Endothelial cell of umbilical vein (primary cell): ENCODE measurements around the gene C1QTNF4. TPM values are rescaled to one million over a fixed set of nuclear protein-coding genes. Genes with fewer than 3 reads are reported as not detected.

Experiments used
- BruUV-seq: library from RNA; stranded (reverse); fragments of 400-500 nt; replicated peaks from 2 replicates; lab custom pipeline; 2021; lab: Mats Ljungman, UMichigan
- CTCF ChIA-PET: fragments of 300-600, 350-600 bp; sonication (Branson Sonifier 250); formaldehyde crosslinking; loops from one replicate; lab custom pipeline; 2021; ENCODE audit warnings: antibody characterized with exemption, inconsistent platforms; lab: Charles Lee
- POLR2A ChIA-PET: fragments of 300-600, 350-600 bp; sonication (Branson Sonifier 250); formaldehyde crosslinking; loops from one replicate; lab custom pipeline; 2021; ENCODE audit warnings: antibody characterized with exemption, inconsistent platforms; lab: Charles Lee
- DNase-seq: peaks from one replicate; pipeline ENCODE4 v3.0.0-alpha.2; 2011; ENCODE audit warnings: low read depth, low spot score
- FAIRE-seq: peaks from 2 replicates; lab custom pipeline; 2011; peaks lifted over from hg19 to GRCh38; lab: Jason Lieb, UNC
- H2AFZ ChIP-seq: 2 replicates; pipeline ENCODE4 v1.6.0; 2012; ENCODE audit warnings: low read depth, low read length, control low read depth, inconsistent platforms
- H3K27ac ChIP-seq: 2 replicates; pipeline ENCODE4 v1.5.1; 2011; ENCODE audit warnings: low read depth, mild to moderate bottlenecking, control low read depth, low read length, moderate library complexity; ENCODE audit not compliant: insufficient read depth
- H3K27me3 ChIP-seq, 2 experiments: 2 replicates each; pipeline versions ENCODE4 v1.6.0 to v1.6.1; 2011; ENCODE audit warnings: low read length in 2 of 2, mixed read lengths in 1 of 2; ENCODE audit not compliant: control insufficient read depth in 2 of 2, insufficient read depth in 2 of 2
- H3K36me3 ChIP-seq, 2 experiments: 2 replicates in 1 of 2; 3 replicates in 1 of 2; pipeline ENCODE4 v1.5.1; 2011; ENCODE audit warnings: low read length in 2 of 2, mild to moderate bottlenecking in 1 of 2, moderate library complexity in 1 of 2; ENCODE audit not compliant: control insufficient read depth in 2 of 2, insufficient read depth in 2 of 2; ENCODE audit errors: extremely low read depth in 1 of 2
- H3K4me1 ChIP-seq: 3 replicates; pipeline ENCODE4 v1.5.1; 2011; ENCODE audit warnings: mild to moderate bottlenecking, low read length; ENCODE audit not compliant: control insufficient read depth, insufficient read depth; ENCODE audit errors: extremely low read depth
- H3K4me2 ChIP-seq: 2 replicates; pipeline ENCODE4 v1.6.1; 2011; ENCODE audit warnings: low read length, control low read depth, mixed read lengths; ENCODE audit not compliant: insufficient read depth
- H3K4me3 ChIP-seq, 3 experiments: fragments of 200-600 bp in 1 of 3; sonication (generic), shearing (Covaris generic) in 1 of 3; replicated peaks in 1 of 3; 2 replicates each; pipeline ENCODE4 v1.5.1; 2011 to 2016; ENCODE audit warnings: control low read depth in 3 of 3, low read length in 3 of 3, mild to moderate bottlenecking in 2 of 3, inconsistent platforms in 1 of 3, low read depth in 1 of 3, moderate library complexity in 1 of 3; ENCODE audit not compliant: insufficient read depth in 1 of 3
- H3K79me2 ChIP-seq: 2 replicates; pipeline ENCODE4 v1.6.0; 2012; ENCODE audit warnings: low read length, inconsistent platforms; ENCODE audit not compliant: control insufficient read depth, insufficient read depth
- H3K9ac ChIP-seq: replicated peaks from 2 replicates; pipeline ENCODE3; 2011; ENCODE audit warnings: low read length, control low read depth; ENCODE audit not compliant: insufficient read depth; ENCODE audit errors: extremely low read depth
- H3K9me1 ChIP-seq: replicated peaks from 3 replicates; pipeline ENCODE4 v1.6.0; 2011; ENCODE audit warnings: mild to moderate bottlenecking, low read length; ENCODE audit not compliant: control insufficient read depth, insufficient read depth; ENCODE audit errors: extremely low read depth
- H3K9me3 ChIP-seq: replicated peaks from 2 replicates; pipeline ENCODE4 v1.5.1; 2012; ENCODE audit warnings: low read length, inconsistent platforms; ENCODE audit not compliant: control insufficient read depth, insufficient read depth
- H4K20me1 ChIP-seq: replicated peaks from 2 replicates; pipeline ENCODE3; 2011; ENCODE audit warnings: mild to moderate bottlenecking, low read length; ENCODE audit not compliant: control insufficient read depth, insufficient read depth; ENCODE audit errors: extremely low read depth
- CTCF ChIP-seq, 2 donors: IDR thresholded peaks; 1 replicate in 1 of 2; 2 replicates in 1 of 2; pipeline ENCODE4 v1.5.1; 2011; ENCODE audit warnings: low read length in 2 of 2, mild to moderate bottlenecking in 2 of 2, moderate library complexity in 2 of 2, control low read depth in 1 of 2, inconsistent platforms in 1 of 2, low read depth in 1 of 2; ENCODE audit not compliant: insufficient read depth in 1 of 2; ENCODE audit errors: extremely low read depth in 1 of 2
- EZH2 ChIP-seq: IDR thresholded peaks from 2 replicates; pipeline ENCODE4 v1.6.1; 2012; ENCODE audit warnings: borderline replicate concordance, low read depth, mild to moderate bottlenecking, moderate library complexity, low read length, inconsistent platforms; ENCODE audit not compliant: severe bottlenecking
- FOS ChIP-seq: IDR thresholded peaks from 2 replicates; pipeline ENCODE4 v1.6.1; 2011; ENCODE audit warnings: mild to moderate bottlenecking, low read length, moderate library complexity, borderline replicate concordance; ENCODE audit not compliant: insufficient read depth
- GATA2 ChIP-seq: IDR thresholded peaks from 2 replicates; pipeline ENCODE4 v1.7.0; 2011; ENCODE audit warnings: low read depth, mild to moderate bottlenecking, moderate library complexity, mixed read lengths, low read length; ENCODE audit not compliant: insufficient read length, insufficient read depth
- JUN ChIP-seq: IDR thresholded peaks from 2 replicates; pipeline ENCODE4 v1.6.1; 2011; ENCODE audit warnings: borderline replicate concordance, low read depth; ENCODE audit not compliant: insufficient read length, insufficient read depth
- MAX ChIP-seq: IDR thresholded peaks from 2 replicates; pipeline ENCODE4 v1.6.1; 2011; ENCODE audit not compliant: insufficient read depth, insufficient read length
- MYC ChIP-seq: IDR thresholded peaks from one replicate; pipeline ENCODE4 v1.6.1; 2011; ENCODE audit warnings: mild to moderate bottlenecking, low read depth, low read length
- POLR2A ChIP-seq: IDR thresholded peaks from 2 replicates; pipeline ENCODE4 v1.6.1; 2012; ENCODE audit warnings: low read depth, mild to moderate bottlenecking, control low read depth, low read length
- POLR2AphosphoS5 ChIP-seq: IDR thresholded peaks from 2 replicates; pipeline ENCODE4 v1.6.1; 2012; ENCODE audit warnings: low read depth, mild to moderate bottlenecking, control low read depth, low read length, moderate library complexity; ENCODE audit not compliant: insufficient read depth
- dilution Hi-C: fragments of 300-500 bp; cut with MboI; formaldehyde crosslinking; loops from one replicate; pipeline ENCODE4 v1.15.0; 2019; ENCODE audit warnings: low sequenced_read_pairs; ENCODE audit not compliant: extremely low pct_ligation_motif_present
- intact Hi-C: fragments of 100-400 bp; cut with micrococcal nuclease; formaldehyde crosslinking; loops from one replicate; pipeline ENCODE4 v1.10.0; 2022
- polyA plus RNA-seq, 4 experiments: library from polyadenylated mRNA; depleted of rRNA in 3 of 4; stranded (reverse) in 3 of 4; unstranded in 1 of 4; fragments of >200 nt; gene quantifications; 2 replicates each; pipeline versions ENCODE4 v1.2.1 to v1.2.3, GENCODE V29; 2011 to 2012; ENCODE audit warnings: missing spikeins in 1 of 4
- total RNA-seq: library from RNA; stranded (reverse); gene quantifications from 2 replicates; pipeline ENCODE4 v1.2.3, GENCODE V29; 2021

C1QTNF4 gene
- total and polyA plus RNA-seq, 2 donors (not counting 3 experiments of a cell fraction or from before 2014, with no cell fraction given), result 1.7 to 5.4 TPM

- intact Hi-C loops, result no loop called here
- no peak overlapping the region for H2AFZ ChIP-seq
- no peaks in the 10 kb centered on the region for H3K27me3 ChIP-seq
- H3K79me2 ChIP-seq, result no peaks in the 10 kb centered on the region
- ChIA-PET CTCF (no interaction called here), POLR2A (no interaction called here)
- H3K4me2 ChIP-seq, result no peak overlapping the region
- BruUV-seq, result no TSS peak
- peaks cover 10 to 24% of the 10 kb centered on the region in 2 experiments for H3K36me3 ChIP-seq
- TF ChIP-seq EZH2 (no peak), CTCF (IDR thresholded peaks at IDR 0.05; ENCODE audit: extremely low read depth in 1 of 2, insufficient read depth in 1 of 2, low read depth in 1 of 2, low read length in 2 of 2) (no peak), MAX (no peak), GATA2 (no peak), POLR2AphosphoS5 (no peak), MYC (no peak), POLR2A (no peak), JUN (no peak), FOS (no peak)
- no peak overlapping the region for H3K9ac ChIP-seq
- FAIRE-seq, result peak; percentile 66
- no peaks in the 10 kb centered on the region for H3K9me1 ChIP-seq
- H3K4me1 ChIP-seq, result no peaks in the 10 kb centered on the region
- H3K9me3 ChIP-seq, result no peaks in the 10 kb centered on the region
- no peak overlapping the region for H3K4me3 ChIP-seq
- dilution Hi-C loops, result no loop called here
- DNase-seq, result peak; percentile 16
- H4K20me1 ChIP-seq, result no peaks in the 10 kb centered on the region
- H3K27ac ChIP-seq, result no peak overlapping the region
Measured at GRCh38 chr11:47631473-47631872, 37.3 kb upstream of the C1QTNF4 start.
